ELR (cell line): ENCODE measurements around the gene SPINK13.
"Not testable (repeated sequence)": the region's sequence is repeated elsewhere in the genome, so short reads cannot be mapped to it uniquely, and the experiment has no call there.

Experiments
- DNase-seq: peaks from one replicate; pipeline ENCODE4 v3.0.0-alpha.2; 2015; ENCODE audit warnings: low read depth

The SPINK13 gene

DNA sequence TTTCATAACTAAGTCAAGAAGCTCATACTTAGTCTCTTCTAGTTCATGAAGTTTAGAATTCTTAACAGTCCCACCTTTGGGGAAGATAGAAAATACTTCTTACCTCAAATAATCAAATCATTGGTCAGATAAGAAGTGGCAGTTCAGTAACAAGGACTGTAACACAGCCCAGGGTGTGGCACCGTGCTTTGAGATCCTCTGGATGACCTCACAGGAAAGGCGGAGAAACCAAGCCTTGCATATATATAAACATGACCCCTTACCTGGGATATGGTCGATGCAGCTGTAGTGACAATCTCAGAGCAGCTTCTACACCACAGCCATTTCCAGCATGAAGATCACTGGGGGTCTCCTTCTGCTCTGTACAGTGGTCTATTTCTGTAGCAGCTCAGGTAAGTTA is 43.6 kb downstream of the SPINK13 start, which contains the start of gene SPINK7:
SPINK7 (plus strand) TSS at position 271 of the 400 bp plus-strand sequence; CDS start at position 332, 61 bp downstream.
- no peak for DNase-seq

DNA sequence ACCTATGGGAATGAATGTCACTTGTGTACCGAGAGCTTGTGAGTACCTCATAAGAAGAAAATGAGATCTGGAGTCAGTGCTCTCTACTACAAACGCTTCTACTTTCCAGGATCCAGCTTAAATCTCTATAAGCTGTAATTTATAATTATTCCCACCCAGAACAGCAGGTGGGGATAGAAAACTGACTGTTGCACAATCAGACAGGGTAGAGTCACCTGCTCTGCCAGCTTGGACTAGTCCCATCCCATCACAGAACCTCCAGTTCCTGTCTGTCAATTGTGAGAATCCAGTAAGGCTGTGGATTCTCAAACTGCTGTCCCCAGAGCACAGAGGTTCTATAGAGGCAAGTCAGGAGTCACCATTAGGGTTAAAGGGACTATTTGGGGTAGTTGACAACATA is 45.6 kb downstream of the SPINK13 start:
- no peak for DNase-seq

DNA sequence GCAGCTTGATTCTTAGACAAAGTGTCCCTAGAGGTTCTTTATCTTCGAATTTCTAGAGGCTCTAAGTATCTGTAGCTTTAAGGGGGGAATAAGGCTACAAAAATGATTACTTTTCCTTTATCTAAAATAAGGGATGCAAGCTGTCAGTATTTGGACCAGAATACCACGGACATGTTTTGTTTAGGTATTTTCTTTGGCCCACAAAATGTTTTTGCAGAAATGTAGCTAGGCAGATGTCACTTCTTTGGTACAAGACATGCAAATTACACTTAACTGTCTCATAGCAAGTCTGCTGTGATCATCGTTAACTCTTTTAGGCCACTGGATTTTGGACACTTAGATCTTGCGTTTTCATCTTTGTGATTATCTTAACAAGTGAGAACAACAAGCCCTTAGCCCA is 46.1 kb downstream of the SPINK13 start:
- no peak for DNase-seq

DNA sequence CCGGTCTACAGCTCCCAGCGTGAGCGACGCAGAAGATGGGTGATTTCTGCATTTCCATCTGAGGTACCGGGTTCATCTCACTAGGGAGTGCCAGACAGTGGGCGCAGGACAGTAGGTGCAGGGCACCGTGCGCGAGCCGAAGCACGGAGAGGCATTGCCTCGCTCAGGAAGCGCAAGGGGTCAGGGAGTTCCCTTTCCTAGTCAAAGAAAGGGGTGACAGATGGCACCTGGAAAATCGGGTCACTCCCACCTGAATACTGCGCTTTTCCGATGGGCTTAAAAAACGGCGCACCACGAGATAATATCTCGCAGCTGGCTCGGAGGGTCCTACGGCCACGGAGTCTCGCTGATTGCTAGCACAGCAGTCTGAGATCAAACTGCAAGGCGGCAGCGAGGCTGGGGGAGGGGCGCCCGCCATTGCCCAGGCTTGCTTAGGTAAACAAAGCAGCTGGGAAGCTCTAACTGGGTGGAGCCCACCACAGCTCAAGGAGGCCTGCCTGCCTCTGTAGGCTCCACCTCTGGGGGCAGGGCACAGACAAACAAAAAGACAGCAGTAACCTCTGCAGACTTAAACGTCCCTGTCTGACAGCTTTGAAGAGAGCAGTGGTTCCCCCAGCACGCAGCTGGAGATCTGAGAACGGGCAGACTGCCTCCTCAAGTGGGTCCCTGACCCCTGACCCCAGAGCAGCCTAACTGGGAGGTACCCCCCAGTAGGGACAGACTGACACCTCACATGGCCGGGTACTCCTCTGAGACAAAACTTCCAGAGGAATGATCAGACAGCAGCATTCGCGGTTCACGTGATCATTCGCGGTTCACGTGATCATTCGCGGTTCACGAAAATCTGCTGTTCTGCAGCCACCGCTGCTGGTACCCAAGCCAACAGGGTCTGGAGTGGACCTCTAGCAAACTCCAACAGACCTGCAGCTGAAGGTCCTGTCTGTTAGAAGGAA is 51.7 kb downstream of the SPINK13 start:
- DNase-seq: not testable (repeated sequence)

DNA sequence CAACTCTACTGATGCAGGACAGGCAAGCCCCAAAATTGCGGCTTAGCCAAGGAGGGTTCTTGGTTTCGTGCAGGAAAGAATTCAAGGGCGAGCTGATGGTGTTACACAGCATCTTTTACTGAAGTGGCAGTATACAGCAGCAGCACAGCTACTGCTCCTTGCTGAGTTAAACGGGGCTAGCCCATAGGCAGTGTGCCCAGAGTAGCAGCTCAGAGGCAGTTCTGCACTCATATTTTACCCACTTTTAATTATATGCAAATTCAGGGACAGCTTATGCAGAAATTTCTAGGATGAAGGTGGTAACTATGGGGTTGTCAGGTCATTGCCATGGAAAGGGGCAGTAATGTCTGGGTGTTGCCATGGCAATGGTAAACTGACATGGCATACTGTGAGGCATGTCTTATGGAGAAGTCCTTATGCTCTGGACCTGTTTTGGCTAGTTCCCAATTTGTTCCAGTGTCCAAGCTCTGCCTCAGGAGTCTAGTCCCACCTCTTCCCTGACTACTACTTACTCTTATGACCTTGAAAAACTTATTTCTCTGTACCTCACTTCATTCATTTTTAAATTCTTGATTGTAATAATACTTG is 64.8 kb downstream of the SPINK13 start:
- DNase-seq: no peak

DNA sequence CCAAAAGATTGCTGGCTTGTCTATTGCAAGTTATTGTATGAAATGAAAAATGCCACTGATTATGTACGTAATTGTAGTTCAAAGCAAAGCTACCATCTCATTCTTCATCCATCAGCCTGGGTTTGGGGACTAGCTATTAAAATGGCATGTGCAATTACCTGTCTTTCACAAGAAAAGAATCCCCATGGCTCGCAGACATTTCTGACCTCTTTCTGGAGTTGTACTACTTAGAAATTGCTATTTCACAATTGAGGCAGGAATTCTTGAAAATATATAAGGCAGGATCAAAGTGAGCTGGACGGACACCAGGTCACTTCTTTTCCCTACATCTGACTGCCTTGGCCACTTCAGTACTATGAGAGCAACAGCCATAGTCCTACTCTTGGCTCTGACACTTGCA is 66.7 kb downstream of the SPINK13 start, which contains the start of gene SPINK9:
SPINK9 (plus strand) TSS at position 301 of the 400 bp plus-strand sequence; CDS start at position 356, 55 bp downstream.
- no peak for DNase-seq
